GM21529 (cell line): ENCODE results near the gene ANKS1A.

Experiments used
- ATAC-seq: cut with Tn5 transposase; IDR thresholded peaks from one replicate; pipeline ENCODE4 v1.9.1; 2021; ENCODE audit not compliant: unreplicated experiment

Gene ANKS1A

GRCh38 chr6:35064757-35065440 is 175.8 kb downstream of the ANKS1A start:
- ATAC-seq: no peak

GRCh38 chr6:35065441-35065800 is 176.4 kb downstream of the ANKS1A start:
- ATAC-seq: no peak

GRCh38 chr6:35065870-35066269 is 176.8 kb downstream of the ANKS1A start:
- no peak for ATAC-seq

GRCh38 chr6:35067234-35067633 is 178.2 kb downstream of the ANKS1A start:
- no peak for ATAC-seq

- no peak for ATAC-seq
Measured at GRCh38 chr6:35068206-35068605, 179.2 kb downstream of the ANKS1A start.

- ATAC-seq: no peak
Measured at GRCh38 chr6:35068644-35069043, 179.6 kb downstream of the ANKS1A start.

- no peak for ATAC-seq
Measured at GRCh38 chr6:35069262-35069661, 180.2 kb downstream of the ANKS1A start.

GRCh38 chr6:35070111-35070510 is 181.1 kb downstream of the ANKS1A start:
- ATAC-seq: no peak

- no peak for ATAC-seq
Measured at GRCh38 chr6:35071347-35071994, 182.4 kb downstream of the ANKS1A start.

- no peak for ATAC-seq
Measured at GRCh38 chr6:35072051-35072697, 183.1 kb downstream of the ANKS1A start.

GRCh38 chr6:35072698-35073055 is 183.6 kb downstream of the ANKS1A start:
- no peak for ATAC-seq

- no peak for ATAC-seq
Measured at GRCh38 chr6:35073211-35073610, 184.2 kb downstream of the ANKS1A start.

GRCh38 chr6:35073766-35074471 is 184.9 kb downstream of the ANKS1A start:
- ATAC-seq: no peak

- no peak for ATAC-seq
Measured at GRCh38 chr6:35076997-35077712, 188.1 kb downstream of the ANKS1A start.

GRCh38 chr6:35077713-35078105 is 188.7 kb downstream of the ANKS1A start:
- no peak for ATAC-seq

- ATAC-seq: no peak
Measured at GRCh38 chr6:35078226-35078850, 189.3 kb downstream of the ANKS1A start.

- ATAC-seq: no peak
Measured at GRCh38 chr6:35078896-35079295, 189.8 kb downstream of the ANKS1A start.

- ATAC-seq: no peak
Measured at GRCh38 chr6:35079311-35080000, 190.4 kb downstream of the ANKS1A start.

- no peak for ATAC-seq
Measured at GRCh38 chr6:35080016-35080680, 191.1 kb downstream of the ANKS1A start.
